Stimulated activated CD8-positive, alpha-beta memory T cell treated with anti-CD3 and anti-CD28 coated beads, Interleukin-12 subunit alpha, Interleukin-12 subunit beta, amount 100 ng/mL, for 24 hours (primary cell): Measurements from ENCODE around the gene FGD4.

Experiments used
- DNase-seq: peaks from one replicate; pipeline ENCODE4 v3.0.0-alpha.2; 2020; ENCODE audit errors: extremely low read depth

Gene FGD4

DNA sequence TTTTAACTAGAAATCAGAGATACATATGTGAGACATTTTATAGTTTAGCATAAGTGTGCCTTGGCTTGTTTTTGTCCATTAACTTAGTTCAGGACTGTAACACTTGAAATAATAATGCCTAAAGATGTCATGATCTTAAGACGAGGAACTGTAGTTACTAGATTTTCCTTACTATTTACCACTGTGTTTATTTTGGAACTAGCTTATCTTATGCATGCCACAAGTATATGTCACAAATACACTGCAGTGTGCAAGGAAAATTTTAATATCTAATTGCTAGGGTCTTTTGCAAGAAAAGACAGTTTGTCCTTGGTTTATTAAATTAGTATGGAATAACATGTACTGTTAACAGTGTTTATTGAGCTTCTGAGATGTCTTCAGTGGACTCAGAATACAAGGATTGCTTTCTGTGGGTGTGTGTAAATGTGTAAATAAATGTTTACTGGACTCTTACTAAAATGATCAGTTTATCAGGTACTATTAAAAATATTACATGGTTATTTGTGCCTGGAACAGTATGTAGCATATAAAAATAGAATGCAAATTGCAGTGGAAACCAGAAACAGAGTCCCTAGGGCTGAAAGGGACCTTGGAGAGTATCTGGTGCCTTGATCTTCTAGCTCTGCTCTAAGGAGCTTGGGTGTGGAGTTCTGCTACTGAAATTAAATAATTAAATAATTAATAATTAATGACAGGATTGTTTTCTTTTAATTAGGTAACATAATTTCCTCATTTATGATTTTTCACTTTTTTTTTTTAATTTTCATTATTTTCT lies 58.1 kb downstream of the FGD4 start:
- no peak for DNase-seq

DNA sequence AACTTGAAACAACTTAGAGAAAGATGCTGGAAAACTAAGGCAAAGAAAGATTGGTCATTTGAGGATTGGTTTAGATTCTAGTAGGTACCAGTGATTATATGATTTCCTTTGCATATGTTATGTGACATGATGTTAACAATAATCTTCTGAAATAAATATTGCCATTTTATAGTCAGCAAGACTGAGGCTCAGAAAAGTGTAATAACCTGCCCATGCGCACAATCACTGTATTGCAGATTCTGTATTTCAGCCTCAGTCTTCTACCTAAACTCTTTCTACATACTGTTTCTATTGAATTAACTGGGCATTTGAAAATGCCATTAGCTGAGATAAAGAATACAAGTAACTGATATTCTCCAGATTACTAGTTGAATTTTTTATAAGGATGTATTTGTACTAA lies 61.3 kb downstream of the FGD4 start:
- no peak for DNase-seq

DNA sequence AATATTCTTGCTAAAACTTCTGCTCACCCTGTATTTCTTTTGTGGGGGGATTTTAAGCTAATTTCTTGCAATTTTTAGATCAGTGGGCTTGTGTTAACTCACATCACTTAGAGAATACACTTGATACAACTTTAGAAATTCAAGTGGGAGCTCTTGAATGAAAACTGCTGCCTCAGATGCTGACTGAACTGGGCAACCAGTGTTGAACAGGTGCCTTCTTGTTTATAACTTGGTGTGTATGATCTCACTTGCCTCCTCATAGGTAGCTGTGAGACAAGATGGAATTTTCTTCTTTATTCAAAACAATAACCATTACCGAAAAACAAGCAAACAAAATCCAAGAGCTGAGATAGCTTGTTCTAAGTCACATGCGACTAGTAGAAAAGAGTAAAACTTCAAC lies 63.5 kb downstream of the FGD4 start:
- DNase-seq: no peak

DNA sequence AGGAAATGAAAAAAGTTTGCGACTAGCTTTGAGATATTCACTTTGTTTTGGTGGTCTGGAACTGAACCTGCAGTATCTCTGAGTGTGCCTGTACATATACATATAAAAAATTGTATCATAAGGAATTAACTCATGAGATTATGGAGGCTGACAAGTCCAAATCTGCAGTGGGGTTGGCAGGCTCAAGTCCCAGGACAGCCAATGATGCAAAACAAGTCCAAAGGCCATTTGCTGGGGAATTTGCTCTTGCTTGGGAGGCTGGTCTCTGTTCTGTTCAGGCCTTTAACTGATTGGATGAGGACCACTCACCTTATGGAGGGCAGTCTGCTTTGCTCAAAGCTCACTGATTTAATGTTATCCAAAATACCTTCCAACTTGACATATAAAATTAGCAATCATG lies 66.8 kb downstream of the FGD4 start:
- no peak for DNase-seq

DNA sequence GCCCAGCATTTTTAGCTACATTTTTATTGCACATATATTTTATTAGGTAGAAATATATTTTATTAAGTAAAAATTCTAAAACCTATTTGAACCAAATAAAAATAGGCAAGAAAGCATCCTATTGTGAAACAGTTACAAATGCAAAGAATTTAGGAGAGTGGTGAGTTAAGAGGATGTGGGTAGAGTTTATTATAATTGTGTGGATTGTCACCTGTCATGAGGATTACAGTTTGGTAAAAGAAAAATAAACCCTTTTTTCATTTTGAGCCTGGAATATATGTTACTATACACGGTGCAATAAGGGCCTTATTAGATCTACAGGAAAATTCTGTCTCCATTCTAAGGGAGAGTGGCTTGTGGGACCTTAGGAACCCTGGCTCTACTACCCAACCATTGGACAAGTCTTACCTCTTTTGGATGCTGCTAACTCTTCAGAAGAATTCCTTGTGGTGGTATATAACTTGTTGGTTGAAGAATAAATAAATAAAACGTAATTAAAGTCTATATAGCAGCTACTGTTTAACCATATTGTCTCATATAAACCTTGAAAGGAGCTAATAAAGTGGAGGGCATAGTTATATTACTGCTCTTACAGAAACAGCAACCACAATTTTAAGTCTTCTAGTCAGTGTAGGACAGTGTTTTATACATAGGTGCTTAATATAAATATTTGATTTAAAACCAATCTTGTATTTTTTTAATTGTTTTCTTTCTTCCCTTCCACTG lies 67.8 kb downstream of the FGD4 start:
- DNase-seq: no peak

DNA sequence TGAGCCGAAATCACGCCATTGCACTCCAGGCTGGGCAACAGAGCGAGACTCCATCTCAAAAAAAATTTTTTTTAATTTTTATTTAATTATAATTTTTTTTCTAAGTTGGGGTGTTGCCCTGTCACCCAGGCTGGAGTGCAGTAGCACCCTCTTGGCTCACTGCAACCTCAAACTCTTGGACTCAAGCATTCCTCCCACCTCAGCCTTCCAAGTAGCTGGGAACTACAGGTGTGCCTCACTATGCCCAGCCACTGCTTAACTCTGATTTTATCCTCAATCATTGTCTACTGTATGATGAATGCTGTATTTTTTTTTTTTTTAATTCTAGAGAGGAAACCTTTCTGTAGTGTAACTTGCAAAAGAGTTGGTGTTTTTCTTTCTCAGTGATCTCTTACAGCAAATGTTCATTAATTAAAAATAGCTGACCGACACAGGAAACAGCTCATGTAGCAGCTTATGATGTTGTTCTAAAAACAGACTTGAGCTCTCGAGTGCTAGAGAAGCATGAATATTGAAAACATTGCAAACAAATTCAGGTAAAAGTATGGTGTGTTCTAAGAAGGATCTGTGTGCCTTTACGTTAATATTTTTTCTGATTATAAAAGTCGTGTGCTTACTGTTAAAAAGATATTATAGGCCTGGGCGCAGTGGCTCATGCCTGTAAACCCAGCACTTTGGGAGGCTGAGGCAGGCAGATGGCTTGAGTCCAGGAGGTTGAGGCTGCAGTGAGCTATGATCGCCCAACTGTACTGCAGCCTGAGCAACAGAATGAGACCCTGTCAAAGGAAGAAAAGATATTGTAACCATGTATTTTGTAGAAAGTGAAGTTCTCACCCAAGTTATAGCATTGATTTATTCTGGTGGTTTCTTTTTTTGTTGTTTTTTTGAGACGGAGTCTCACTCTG lies 68.9 kb downstream of the FGD4 start:
- DNase-seq: no peak

DNA sequence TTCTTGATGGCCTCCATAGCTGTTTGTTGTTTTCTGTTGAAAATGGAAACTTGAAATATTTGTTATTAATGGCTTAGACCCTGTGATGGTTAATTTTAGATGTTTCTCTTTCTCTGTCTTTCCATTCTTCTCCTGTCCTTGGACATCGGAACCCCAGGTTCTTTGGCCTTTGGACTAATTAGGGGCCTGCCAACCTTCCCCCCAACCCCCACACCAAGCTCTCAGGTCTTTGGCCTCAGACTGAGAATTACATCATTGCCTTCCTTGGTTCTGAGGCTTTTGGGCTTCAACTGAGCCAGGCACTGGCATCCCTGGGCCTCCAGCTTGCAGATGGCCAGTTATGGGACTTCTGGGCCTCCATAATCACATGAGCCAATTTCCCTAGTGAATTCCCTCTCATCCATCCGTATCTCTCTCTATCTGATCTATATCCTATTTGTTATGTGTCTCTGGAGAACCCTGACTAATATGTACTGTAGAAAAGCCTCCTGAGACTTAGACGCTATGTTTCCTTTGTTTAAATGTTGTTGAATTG lies 71.6 kb downstream of the FGD4 start:
- no peak for DNase-seq

DNA sequence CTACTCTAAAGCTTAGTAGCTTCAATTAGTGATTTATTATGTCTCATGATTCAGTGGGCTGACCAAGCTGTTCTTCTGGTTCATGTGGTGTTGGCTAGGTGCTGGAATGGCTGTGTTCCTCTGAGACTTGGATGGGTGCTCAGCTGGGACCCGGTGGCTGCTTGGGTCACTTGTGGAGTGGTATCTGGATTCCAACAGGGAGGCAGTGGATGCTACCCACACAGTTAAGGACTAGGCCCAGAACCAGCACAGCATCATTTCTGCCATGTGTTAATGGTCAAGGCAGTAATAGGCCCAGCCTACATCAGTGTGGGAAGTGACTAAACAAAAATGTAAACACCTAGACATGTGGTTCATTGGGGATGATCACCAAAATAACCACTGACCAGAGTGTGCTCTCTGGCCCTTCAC lies 72.2 kb downstream of the FGD4 start:
- no peak for DNase-seq

DNA sequence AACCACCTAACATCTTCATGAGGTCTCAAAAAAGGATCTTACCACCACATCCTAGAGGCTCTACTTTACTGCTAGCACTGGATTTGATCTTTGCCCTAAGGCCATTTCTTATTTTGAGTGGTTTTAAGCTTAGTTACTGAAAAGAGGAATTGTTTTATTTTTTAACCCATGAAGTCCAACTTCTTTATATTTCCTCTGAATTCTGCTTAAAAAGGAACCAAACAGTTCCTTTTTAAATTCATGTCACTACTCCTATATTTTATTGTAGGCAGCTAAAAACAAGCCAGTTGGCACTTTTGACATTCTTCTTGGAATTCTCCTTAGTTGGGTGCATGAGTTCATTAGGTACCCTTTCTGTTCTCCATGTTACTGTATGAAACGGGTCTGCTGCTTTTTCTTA lies 76.4 kb downstream of the FGD4 start:
- no peak for DNase-seq

DNA sequence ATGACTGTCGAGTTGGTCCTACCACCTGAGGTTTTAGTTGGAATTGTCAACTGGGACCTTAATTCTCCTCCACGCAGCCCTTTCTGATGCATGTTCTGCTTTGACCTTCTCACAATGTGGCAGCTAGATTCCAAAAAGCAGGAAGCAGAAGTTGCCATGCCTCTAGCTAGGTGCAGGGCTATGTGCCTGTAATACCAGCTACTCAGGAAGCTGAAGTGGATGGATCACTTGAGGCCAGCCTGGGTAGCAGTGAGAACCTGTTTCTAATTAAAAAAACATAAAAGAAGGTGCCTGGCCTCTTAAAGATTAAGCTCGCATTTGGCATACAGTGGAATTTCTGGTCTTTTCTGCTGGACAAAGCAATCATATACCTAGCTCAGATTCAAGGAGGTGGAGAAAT lies 77.1 kb downstream of the FGD4 start:
- DNase-seq: no peak

DNA sequence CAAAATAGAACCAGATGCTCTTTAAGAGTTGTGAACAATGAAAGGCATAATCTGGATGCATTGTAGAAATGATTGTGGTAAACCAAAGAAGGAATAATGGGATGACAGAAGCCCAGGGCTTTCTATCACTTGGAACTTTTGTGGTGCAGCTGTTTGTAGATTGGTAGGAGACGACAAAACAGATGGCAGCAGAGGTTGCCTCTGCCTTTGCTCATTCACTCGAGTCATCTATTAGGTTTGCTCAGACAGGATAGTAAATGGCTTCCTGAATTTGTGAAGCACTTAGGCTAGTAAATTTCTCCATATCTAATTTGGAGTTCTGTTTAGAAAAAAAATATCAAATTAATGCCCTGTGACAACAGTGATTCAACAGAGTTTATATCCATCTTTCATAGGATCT lies 78.4 kb downstream of the FGD4 start:
- DNase-seq: no peak

DNA sequence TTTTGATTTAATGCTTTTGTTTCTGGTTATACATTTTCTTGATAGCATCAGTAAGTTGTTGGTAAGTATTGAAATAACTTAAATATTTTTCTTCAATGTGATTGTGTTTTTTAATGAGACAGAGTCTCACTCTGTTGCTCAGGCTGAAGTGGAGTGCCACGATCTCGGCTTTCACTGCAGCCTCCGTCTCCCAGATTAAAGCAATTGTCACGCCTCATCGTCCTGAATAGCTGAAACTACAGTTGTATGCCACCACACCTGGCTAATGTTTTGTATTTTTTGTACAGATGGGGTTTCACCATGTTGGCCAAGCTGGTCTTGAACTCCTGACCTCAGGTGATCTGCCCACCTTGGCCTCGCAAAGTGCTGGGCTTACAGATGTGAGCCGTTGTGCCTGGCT lies 78.8 kb downstream of the FGD4 start:
- DNase-seq: no peak

DNA sequence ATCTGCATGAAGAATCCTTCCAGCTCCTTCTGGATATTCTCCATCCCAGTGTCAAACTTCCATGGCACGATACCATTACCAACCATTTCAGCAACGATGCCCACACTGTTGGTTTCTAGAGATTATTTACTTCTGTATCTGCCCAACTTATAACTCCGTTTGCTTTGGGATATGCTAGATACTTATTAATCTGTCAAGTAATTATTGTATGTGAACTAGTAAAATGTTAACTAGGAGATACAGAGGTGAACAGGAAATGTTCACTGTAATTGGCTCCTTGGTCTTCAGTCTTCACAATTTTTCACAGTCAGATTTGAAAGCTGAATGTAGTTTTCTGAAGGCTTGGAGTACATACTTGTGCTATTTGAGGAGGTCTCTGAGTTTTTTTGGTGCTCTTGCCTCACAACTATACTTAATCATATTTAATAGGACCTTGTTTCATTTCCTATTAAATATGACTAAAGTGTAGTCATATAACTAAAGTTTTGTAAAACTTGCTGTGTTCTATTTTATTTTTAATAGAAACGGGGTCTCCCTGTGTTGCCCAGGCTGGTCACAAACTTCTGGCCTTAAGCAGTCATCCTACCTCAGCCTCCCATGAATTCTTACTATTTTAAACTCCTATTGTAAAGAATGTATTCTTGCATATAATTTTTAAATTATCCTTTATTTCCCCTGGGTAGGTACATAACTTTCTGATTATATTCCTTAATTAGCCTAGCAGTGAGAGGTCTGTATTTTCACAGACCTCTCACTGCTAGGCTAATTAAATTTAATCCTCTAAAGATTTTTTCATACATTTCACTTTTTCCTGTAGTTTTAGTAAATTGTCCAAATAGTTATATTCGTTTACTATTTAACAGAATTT lies 79.7 kb downstream of the FGD4 start:
- no peak for DNase-seq

DNA sequence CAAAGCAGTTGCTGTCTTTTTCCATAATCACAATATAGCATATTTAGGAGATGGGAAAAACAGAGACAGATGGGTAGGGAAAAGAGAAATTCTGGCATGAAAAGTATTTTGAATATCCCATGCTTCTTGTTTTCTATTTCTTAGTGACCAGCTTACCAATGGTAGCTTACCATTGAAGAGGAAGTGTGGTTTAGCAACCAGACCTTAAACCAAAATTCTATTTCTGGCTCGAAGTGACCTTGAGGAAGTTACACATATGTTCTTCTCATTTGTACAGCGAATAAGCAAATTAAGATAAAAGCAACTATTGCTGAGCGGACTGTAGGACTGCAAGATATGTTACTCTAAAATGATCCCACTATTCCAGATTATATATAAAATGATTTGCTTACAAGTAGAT lies 82.9 kb downstream of the FGD4 start:
- DNase-seq: no peak

DNA sequence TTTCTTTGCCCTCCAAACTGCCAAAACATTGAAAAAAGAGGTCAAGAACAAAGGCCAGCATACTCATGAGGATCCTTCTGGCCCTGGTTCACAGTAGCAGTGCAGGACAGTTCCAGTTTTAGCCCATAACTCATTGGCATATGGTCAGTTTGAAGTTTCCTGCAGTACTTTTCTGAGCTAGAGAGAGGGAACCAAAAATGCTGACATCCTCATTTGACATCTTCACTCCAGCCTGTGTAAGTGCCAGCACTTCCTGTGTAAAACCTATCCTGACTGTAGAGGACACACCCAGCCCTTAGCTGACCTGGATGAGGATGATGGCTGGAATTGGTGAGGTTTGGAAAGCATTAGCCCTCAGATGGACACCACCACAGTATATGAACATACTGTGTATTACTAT lies 84.1 kb downstream of the FGD4 start:
- no peak for DNase-seq

DNA sequence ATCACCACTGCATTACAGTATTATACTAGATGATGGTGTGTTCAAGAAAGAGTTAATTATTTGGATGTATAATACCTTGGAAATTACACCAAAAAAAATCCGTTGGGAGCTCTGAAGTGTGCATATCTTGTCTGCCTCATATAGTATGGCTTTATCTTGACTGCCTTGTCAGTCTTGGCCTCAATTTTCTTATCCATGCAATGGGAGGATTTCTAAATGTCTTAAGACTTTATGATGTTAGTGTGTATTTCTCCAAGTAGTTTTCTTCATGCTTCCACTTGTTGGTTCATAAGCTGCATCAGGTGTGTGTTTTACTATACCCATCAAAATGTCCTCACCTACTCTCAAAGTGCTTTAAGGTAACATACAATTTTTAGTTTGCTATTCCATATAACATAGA lies 84.6 kb downstream of the FGD4 start:
- no peak for DNase-seq

DNA sequence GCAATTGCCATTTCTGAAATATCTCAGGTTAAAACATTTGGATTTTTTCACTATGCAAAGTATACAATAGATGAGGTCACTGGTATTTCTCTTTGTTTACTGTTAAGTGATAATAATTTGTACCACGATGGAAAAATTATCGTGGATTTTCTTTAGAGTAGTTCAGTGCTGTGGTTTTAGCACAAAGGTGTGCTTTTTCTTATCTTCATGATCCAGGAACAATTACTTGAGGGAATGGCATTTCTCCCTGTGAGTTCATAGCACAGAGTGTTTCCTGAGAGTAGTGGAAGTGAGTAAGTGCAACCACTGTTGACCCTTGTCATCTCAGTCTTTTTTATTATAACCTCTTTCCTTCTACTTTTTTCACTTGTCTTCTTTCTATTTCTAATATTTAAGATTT lies 86.8 kb downstream of the FGD4 start:
- no peak for DNase-seq

DNA sequence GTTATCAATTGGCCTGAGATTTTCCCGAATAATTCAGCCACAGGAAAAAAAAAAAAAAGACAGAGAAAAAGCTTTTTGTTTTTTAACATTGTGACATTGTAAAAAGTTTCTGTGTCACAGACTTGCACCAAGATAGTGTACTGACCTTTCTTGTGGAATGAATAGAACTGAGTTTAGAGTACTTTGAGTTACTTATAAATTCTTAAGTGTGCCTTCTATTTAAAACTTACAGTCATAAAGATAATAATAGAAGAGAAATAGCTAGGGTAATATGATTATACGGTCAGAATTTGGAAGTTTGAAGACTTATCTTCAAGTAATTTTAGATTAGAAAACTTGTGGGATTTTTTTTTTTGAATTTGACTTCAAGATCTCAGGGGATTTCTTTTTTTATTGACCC lies 88.8 kb downstream of the FGD4 start:
- DNase-seq: no peak

DNA sequence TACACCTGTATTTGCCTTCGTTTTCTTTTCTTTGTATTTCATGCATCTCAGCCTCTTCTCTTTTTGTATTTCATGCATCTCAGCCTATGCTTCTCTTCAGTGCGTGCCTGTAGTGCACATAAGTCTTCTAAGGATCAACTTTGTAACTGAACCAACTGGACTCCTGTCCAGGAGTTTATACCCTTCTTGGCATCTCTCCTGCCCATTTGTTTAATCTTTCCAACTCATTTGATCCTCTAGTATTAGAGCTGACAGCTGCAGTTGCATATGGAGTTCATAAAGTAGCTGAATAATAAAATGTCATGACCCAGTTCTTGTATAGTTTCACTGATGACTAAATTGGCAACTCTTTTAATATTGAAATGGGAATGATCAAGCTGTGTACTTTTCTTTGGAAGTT lies 89.7 kb downstream of the FGD4 start:
- DNase-seq: no peak

DNA sequence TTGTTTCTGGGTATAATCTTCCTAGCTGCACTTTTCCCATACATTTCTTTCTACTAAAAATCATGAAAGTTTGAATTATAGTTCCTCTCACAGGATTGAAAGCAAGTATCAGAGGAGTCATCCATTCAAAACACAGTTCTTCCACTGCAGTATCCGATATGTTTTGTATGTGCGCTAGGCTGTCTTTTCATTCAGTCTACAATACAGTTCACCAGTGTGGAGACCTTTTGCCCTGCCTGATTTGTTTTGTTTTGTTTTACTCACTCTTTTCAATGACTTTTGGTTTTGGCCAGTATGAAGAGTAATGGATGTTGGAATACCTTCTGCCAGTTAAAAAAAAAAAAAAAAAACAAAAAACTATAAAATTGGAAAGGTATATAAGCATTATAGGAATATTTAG lies 91.4 kb downstream of the FGD4 start:
- DNase-seq: no peak

DNA sequence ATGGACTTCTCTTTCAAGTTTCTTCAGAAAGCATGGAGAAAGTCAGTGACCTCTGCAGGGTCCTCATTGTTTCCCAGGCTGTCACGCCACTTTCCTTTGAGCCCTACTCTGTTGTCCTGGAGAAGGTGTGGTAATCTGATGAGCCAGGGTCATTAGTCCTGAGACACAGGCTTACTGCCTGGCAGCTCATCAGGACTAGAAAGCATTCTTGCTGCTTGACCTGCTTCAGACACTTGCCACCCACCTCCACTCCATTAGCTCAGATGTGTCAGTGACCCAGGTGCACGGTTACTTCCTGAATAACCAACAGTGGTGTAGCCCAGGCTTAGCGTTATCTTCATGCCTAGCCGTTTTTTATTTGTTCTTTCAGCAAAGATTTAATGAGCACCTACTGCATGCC lies 93.9 kb downstream of the FGD4 start:
- DNase-seq: no peak
